DMS114 treated with DMSO at 0.1 percent for 48 hours (cell line): ENCODE measurements around the gene CCDC70.

Source experiments
- DNase-seq: peaks from one replicate; lab custom pipeline; 2025; ENCODE audit not compliant: unreplicated experiment; lab: John Stamatoyannopoulos, UW

CCDC70 gene

DNA sequence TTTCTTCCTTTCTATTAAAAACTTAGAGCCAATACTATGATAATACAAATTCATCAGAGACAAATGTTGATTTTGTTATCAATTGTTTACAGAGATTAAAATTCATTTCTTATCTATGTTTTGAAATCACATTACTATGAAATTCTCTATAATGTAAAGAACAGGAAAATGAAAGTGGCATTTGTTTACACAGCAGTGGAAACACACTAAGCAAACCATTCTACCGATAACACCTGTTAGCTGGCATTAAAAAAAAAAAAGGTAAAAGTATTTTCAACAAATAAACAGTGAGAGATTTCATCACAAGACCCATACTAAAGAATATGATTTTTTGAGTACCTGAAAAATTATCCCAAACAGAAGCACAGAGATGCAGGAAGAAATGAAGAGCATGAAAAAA, 4.8 kb upstream of the CCDC70 start:
- DNase-seq: no peak

- DNase-seq: no peak
Observed at GRCh38 chr13:51858433-51859247, 3.1 kb upstream of the CCDC70 start.

DNA sequence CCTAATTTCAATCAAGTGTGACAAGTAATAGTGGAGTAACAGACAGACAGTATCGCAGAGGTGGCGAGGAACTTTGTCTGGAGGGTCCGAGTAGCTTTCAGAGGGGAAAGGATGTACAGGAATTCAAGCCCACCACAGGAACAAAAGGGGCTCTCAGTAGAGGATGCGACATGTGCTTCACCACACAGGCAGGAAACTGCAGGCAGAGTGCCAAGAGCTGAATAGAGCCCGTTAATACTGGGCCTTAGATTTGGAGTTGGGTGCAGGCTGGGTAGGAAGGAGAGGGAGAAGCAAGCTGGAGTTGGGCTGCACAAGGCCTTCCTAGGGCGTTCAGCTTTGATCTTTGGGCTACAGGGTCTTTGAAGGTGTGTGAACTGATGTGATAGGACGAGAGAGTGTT, 1.2 kb downstream of the CCDC70 start:
- DNase-seq: no peak

DNA sequence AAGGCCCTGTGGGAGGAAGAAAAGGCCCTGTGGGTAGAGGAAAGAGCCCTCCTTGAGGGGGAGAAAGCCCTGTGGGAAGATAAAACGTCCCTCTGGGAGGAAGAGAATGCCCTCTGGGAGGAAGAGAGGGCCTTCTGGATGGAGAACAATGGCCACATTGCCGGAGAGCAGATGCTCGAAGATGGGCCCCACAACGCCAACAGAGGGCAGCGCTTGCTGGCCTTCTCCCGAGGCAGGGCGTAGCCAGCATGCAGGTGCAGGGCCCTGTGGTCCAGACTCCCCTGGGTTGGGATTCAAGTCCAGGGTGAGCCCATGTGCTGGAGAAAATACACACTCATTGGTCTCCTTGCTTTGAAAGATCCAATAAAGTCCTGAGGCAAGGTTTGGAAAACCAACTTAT, 4.1 kb downstream of the CCDC70 start:
- no peak for DNase-seq

GRCh38 chr13:51867062-51867461, 5.3 kb downstream of the CCDC70 start:
- DNase-seq: no peak

DNA sequence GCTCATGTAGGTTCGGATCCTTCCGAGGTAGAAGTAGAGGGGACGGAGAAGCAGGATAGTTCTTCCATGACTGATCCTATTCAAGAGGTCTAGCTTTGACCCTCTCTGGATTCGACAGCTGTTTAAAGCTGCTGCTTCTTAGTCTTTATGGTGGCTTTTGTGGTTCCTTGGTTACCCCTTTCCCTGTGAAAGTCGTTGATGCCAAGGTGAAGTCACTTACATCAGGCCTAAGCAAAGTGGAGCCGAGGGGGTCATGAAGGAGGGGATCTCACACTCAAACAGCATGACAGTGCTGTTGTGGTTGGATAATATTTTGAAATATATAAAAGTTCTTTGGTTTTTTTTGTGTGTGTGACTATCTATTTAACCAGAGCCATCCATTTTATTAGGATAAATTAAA, 8.1 kb downstream of the CCDC70 start:
- DNase-seq: no peak

DNA sequence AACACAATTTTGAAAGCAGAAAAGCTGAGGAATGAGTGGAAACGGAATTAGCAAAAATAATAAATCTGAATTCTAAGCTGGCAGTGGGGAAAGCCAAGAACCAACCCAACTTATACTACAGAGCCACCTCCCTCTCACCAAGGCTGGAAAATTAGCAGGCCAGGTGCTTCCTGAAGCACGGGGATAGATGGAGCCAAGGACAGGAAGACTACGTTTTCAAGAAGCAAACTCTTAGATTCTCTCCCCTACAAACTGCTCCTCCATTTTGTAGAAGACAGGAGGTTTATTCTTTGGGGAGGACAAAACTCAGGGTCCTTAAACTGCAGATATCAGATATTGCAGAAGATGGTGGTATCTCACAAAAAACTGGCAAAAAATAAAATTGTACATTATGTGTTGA, 8.8 kb downstream of the CCDC70 start:
- no peak for DNase-seq

GRCh38 chr13:51873117-51873798, 11.5 kb downstream of the CCDC70 start:
- no peak for DNase-seq

- no peak for DNase-seq
Observed at GRCh38 chr13:51873837-51874236, 12.1 kb downstream of the CCDC70 start.

- no peak for DNase-seq
Observed at GRCh38 chr13:51874651-51875050, 12.9 kb downstream of the CCDC70 start.

DNA sequence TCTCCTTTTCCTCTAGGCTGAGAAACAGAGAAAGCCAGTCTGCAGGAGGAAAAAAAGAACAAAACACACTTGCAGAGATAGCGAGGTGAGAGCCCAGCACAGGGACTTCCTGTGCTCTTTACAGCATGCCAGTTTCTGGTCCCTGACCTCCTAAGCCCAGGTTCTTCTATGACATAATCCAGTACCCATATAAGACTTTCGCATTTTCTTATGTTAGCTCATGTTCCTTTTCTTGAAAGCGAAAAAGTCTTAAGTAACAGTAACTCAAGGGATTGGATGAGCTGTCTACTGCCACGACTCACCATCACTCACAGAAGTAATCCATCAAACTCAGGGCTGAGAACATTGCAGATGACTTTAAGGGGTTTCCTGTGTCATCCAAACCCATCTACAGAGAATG, 17.4 kb downstream of the CCDC70 start:
- DNase-seq: no peak

- no peak for DNase-seq
Observed at GRCh38 chr13:51881296-51881695, 19.5 kb downstream of the CCDC70 start.

GRCh38 chr13:51882570-51883225, 20.9 kb downstream of the CCDC70 start:
- no peak for DNase-seq

DNA sequence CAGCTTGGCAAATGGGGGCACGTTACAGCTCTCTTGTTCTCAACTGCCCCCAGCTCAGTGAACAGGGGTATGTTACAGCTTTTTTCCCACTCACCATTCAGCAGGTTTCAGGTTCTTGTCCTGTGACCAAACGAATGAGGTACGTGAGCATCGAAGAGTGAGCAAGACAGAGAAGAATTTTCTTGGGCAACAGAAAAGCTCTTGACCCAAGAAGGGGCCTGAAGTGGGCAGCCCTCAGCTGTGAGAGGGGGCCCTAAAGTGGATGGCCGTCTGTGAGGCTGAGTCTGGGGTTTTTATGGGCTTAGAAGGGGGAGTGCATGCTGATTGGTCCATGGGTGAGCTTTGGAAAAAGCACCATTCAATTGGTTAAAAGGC, 21.4 kb downstream of the CCDC70 start:
- DNase-seq: no peak

- DNase-seq: no peak
Observed at GRCh38 chr13:51885651-51886050, 23.9 kb downstream of the CCDC70 start.

DNA sequence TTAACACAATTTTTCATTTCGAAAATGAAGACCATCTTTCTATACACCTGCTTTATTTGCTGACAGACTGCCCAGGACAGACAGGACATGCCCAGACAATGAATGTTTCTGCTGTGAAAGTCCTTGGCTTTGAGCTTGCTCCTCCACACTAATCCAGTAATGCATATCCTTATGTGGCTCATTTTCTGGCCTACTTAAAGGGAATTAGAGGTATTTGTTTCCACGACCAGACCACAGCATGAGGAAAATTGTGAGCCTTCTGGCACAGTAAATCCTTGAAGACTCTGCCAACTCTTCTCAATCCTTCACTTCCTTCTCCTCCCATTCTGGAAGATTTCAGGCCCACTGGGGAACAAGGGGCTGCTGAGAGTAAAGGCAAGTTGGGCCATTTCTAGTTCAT, 25.7 kb downstream of the CCDC70 start:
- DNase-seq: no peak

DNA sequence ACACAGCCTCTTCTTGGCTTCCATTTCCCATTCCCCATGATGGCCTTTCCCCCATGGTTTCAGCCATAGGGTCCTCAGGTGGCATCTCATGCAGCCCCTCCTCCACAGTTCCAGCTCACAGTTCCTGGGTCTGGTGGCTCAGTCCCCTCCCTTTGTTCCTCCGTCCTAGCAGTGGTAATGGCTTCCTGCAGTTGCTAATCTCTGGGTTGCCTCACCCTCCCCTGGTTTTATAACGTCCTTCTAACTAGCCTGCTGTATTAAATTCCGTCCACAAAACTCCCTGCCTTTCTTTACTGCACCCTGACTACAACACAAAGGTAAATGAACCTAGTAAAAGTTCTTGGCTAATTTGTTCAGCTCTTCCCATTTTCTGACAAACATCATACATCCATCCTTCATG, 30.9 kb downstream of the CCDC70 start:
- no peak for DNase-seq

DNA sequence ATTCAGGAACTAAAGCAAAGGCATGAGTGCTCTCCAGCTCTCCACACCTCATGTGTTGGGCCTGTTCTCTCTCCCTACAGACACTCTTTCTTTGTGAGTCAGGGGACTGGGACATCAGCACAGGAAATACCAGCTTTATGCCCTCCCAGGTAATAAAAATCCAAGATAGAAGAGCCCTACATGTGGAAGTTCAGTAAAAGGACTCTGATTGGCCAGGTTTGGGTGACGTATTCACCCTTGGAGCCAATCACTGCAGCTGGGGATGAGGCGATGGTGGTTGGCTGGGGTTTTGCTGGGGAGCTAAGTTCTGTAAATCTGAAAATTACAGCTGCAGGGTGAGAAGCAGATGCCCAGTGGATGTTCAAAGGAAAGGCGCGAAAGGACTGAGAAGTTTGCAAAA, 32.5 kb downstream of the CCDC70 start:
- DNase-seq: no peak

DNA sequence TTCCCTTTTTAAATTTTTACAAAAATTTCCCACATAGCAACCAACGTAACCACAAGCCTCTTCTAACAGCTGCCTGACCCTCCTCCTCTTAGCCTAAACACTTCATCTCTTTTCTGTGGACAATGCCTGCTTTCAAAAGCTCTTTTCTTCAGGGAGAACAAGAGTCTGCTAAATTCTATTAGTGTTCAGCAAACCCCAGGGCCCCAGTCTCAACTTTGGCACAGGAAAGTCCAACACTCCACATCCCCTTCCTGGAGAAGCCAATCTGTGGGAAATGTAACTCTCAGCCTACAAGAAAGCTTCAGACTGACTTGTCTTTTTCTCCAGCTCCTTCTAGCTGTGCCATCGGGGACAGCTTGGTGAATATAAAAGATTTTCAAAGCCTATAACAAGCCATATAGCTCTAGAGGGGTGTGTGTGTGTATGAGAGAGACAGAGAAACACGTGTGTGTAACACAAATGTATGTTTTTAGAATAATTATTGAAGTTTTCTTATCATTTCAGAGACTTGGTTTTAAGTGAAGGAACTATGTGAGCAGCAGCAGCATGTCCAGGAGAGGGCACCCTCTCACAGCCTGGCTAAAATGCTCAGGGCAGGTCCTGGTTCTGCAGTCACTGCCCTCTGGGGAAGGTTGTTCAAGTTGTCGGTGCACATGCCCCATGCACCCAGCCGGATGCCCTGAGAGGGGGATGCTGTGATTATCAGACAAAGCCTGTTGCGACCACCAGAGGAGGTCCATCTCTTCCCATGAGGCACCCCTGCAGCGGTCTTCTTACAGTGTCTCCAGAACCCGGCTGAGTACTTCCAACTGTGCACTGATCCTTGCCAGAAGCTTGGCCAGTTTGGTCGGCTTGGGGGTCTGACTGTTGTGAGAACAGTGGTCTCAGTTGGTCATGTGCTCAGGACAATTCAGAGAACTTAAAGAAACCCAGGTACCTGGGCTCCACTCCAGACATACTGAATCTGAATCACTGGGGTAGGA, 34.4 kb downstream of the CCDC70 start:
- no peak for DNase-seq

DNA sequence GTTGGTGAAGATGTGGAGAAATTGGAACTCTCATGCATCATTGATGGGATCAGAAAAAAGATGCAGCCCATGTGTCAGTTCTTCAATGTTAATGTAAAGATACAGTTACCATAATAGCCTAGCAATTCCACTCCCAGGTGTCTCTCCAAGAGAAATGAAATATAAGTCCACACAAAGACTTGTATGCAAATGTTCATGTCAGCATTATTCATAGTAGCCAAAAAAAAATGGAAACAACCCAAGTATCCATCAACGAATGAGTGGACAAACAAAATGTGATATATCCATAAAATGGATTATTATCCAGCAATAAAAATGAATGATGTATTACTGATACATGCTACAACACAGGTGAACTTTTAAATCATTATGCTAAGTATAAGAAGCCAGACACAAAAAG, 38.7 kb downstream of the CCDC70 start:
- DNase-seq: no peak

DNA sequence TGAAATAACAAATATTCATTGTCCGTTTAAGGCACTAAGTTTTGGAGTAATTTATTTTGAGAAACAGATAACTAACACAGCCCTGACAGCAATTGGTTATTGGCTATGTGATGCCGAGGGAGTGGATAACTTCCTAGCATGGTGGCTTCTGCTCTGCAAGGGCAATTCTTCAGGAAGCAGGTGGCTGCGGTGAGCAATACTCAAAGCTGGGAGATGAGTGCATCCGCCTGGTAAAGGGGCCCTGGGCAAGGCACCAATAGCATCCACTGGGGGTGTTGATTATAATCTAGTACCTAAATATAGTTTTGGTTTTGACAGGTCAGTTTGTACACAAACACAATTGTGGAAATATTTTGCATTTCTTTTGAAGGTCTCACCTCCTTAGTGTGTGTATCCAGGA, 41.0 kb downstream of the CCDC70 start:
- DNase-seq: no peak
